Neural cell (in vitro differentiated cells): ENCODE measurements around the gene PHYHIPL. TPM values are rescaled to one million over a fixed set of nuclear protein-coding genes. Genes with fewer than 3 reads are reported as not detected.

Experiments
- H2AFZ ChIP-seq: fragments of 200-600, 300-800 bp; sonication (generic), shearing (Covaris generic); 2 replicates; pipeline ENCODE4 v1.6.0; 2014; ENCODE audit warnings: low read depth, mild to moderate bottlenecking, antibody characterized with exemption, low read length, moderate library complexity
- H3F3A ChIP-seq: fragments of 200-600 bp; shearing (Covaris generic); 2 replicates; pipeline ENCODE4 v1.6.1; 2016; ENCODE audit warnings: mild to moderate bottlenecking, moderate library complexity, mixed read lengths, antibody characterized with exemption, low read length; ENCODE audit not compliant: insufficient read depth, poor library complexity, severe bottlenecking
- H3K27ac ChIP-seq: fragments of 200-600, 300-800 bp; sonication (generic), shearing (Covaris generic); 2 replicates; pipeline ENCODE4 v1.5.1; 2014; ENCODE audit warnings: mild to moderate bottlenecking, low read length, moderate library complexity
- H3K27me3 ChIP-seq: fragments of 300-800, 200-600 bp; sonication (generic), shearing (Covaris generic); 2 replicates; pipeline ENCODE4 v1.6.0; 2014; ENCODE audit warnings: mild to moderate bottlenecking, low read depth, low read length, moderate library complexity; ENCODE audit not compliant: insufficient read depth
- H3K36me3 ChIP-seq: fragments of 300-800, 200-600 bp; sonication (generic), shearing (Covaris generic); 2 replicates; pipeline ENCODE4 v1.5.1; 2014; ENCODE audit warnings: mild to moderate bottlenecking, antibody characterized with exemption, low read length, moderate library complexity; ENCODE audit not compliant: insufficient read depth
- H3K4me2 ChIP-seq: fragments of 300-800, 200-600 bp; sonication (generic), shearing (Covaris generic); 2 replicates; pipeline ENCODE4 v1.6.0; 2014; ENCODE audit warnings: mild to moderate bottlenecking, low read length
- H3K4me3 ChIP-seq: fragments of 300-800, 200-600 bp; sonication (generic), shearing (Covaris generic); 2 replicates; pipeline ENCODE4 v1.5.1; 2014; ENCODE audit warnings: mild to moderate bottlenecking, low read length, moderate library complexity
- H3K79me2 ChIP-seq: fragments of 200-600 bp; shearing (Covaris generic); replicated peaks from 2 replicates; pipeline ENCODE4 v1.6.0; 2014; ENCODE audit warnings: mild to moderate bottlenecking, low read length, moderate library complexity; ENCODE audit not compliant: insufficient read depth
- H3K9ac ChIP-seq: fragments of 300-800, 200-600 bp; sonication (generic), shearing (Covaris generic); 2 replicates; pipeline ENCODE4 v1.6.1; 2016; ENCODE audit warnings: mild to moderate bottlenecking, low read length, mixed read lengths
- H3K9me2 ChIP-seq: fragments of 200-600 bp; shearing (Covaris generic); 2 replicates; pipeline ENCODE4 v1.6.1; 2016; ENCODE audit warnings: mild to moderate bottlenecking, low read length, mixed read lengths; ENCODE audit not compliant: insufficient read depth
- H3K9me3 ChIP-seq: fragments of 200-600, 300-800 bp; sonication (generic), shearing (Covaris generic); 2 replicates; pipeline ENCODE4 v1.6.1; 2016; ENCODE audit warnings: mild to moderate bottlenecking, mixed run types, low read length, moderate library complexity, mixed read lengths
- H4K20me1 ChIP-seq: fragments of 200-600 bp; shearing (Covaris generic); 2 replicates; pipeline ENCODE4 v1.6.1; 2016; ENCODE audit warnings: mild to moderate bottlenecking, mixed run types; ENCODE audit not compliant: insufficient read depth
- EP300 ChIP-seq: fragments of 450-650 bp; conservative IDR thresholded peaks from 2 replicates; pipeline ENCODE4 v1.6.1; 2014; ENCODE audit warnings: antibody characterized with exemption, mild to moderate bottlenecking, moderate library complexity; ENCODE audit not compliant: poor library complexity, severe bottlenecking
- EZH2 ChIP-seq: fragments of 200-600, 300-800 bp; shearing (Covaris generic), sonication (generic); IDR thresholded peaks from 2 replicates; pipeline ENCODE4 v1.6.1; 2014; ENCODE audit warnings: antibody characterized with exemption, low read length, borderline replicate concordance, mild to moderate bottlenecking; ENCODE audit not compliant: insufficient read depth, poor library complexity, severe bottlenecking
- POLR2AphosphoS5 ChIP-seq: IDR thresholded peaks from 2 replicates; pipeline ENCODE4 v1.6.1; 2012
- RAD21 ChIP-seq: fragments of 450-650 bp; conservative IDR thresholded peaks from 2 replicates; pipeline ENCODE4 v1.6.1; 2014; ENCODE audit warnings: antibody characterized with exemption, mild to moderate bottlenecking, moderate library complexity
- REST ChIP-seq: IDR thresholded peaks from 2 replicates; pipeline ENCODE4 v1.6.1; 2012; ENCODE audit warnings: borderline replicate concordance
- SMC3 ChIP-seq: fragments of 450-650 bp; conservative IDR thresholded peaks from 2 replicates; pipeline ENCODE4 v1.6.1; 2014; ENCODE audit warnings: antibody characterized with exemption, mild to moderate bottlenecking, moderate library complexity; ENCODE audit not compliant: poor library complexity
- polyA plus RNA-seq: library from polyadenylated mRNA; depleted of rRNA; stranded (reverse); fragments of >200 nt; gene quantifications from 2 replicates; pipeline ENCODE4 v1.2.3, GENCODE V29; 2014

The PHYHIPL gene
- polyA plus RNA-seq, 1 donor from 2014 or later = 33.9 TPM

- Histone ChIP-seq H3K4me2 (no peak overlapping the region), H3K79me2 (peaks cover 67% of the 10 kb centered on the region), H3K36me3 (no peaks in the 10 kb centered on the region), H3F3A (no peaks in the 10 kb centered on the region), H3K9me2 (no peaks in the 10 kb centered on the region), H3K9ac (no peak overlapping the region), H3K27ac (no peak overlapping the region), H2AFZ (no peak overlapping the region), H3K27me3 (no peaks in the 10 kb centered on the region), H4K20me1 (no peaks in the 10 kb centered on the region), H3K4me3 (no peak overlapping the region), H3K9me3 (no peaks in the 10 kb centered on the region)
- TF ChIP-seq EZH2 (no peak), REST (no peak), RAD21 (no peak), POLR2AphosphoS5 (no peak), SMC3 (no peak), EP300 (no peak)
These were observed 13.9 kb downstream of the PHYHIPL start for GRCh38 chr10:59190332-59190731.

- Histone ChIP-seq H3K27ac (no peak overlapping the region), H3K4me2 (no peak overlapping the region)
These were observed 29.8 kb downstream of the PHYHIPL start for GRCh38 chr10:59206204-59206720.

More at GRCh38 chr10:59206204-59206720, 29.8 kb downstream of the PHYHIPL start:
- TF ChIP-seq POLR2AphosphoS5 (no peak), REST (no peak), EP300 (no peak)
- Histone ChIP-seq H3K36me3 (no peaks in the 10 kb centered on the region), H3K79me2 (peaks cover 46% of the 10 kb centered on the region), H3F3A (no peaks in the 10 kb centered on the region), H3K9me3 (no peaks in the 10 kb centered on the region), H2AFZ (no peak overlapping the region), H3K4me3 (no peak overlapping the region), H3K27me3 (no peaks in the 10 kb centered on the region), H3K9ac (no peak overlapping the region), H4K20me1 (no peaks in the 10 kb centered on the region), H3K9me2 (no peaks in the 10 kb centered on the region)
